GDM1 (cell line): ENCODE results near the gene NAP1L5.

ENCODE experiments used
- DNase-seq: peaks from one replicate; lab custom pipeline; 2025; lab: John Stamatoyannopoulos, UW

Gene NAP1L5

GRCh38 chr4:88697588-88698329, at the start of gene NAP1L5:
Gene NAP1L5, minus strand, starts transcription at chr4:88697829. Its CDS starts 75 bp downstream, at chr4:88697754.
- peak; percentile 62 for DNase-seq

- DNase-seq, result no peak
Observed at GRCh38 chr4:88747351-88747750, 49.7 kb upstream of the NAP1L5 start.

- DNase-seq, result no peak
Observed at GRCh38 chr4:88746206-88746605, 48.6 kb upstream of the NAP1L5 start.

- no peak for DNase-seq
Observed at GRCh38 chr4:88745581-88746163, 48.0 kb upstream of the NAP1L5 start.

- no peak for DNase-seq
Observed at GRCh38 chr4:88745175-88745574, 47.5 kb upstream of the NAP1L5 start.

GRCh38 chr4:88744609-88745008, 47.0 kb upstream of the NAP1L5 start:
- no peak for DNase-seq

GRCh38 chr4:88743696-88744095, 46.1 kb upstream of the NAP1L5 start:
- no peak for DNase-seq

- DNase-seq, result no peak
Observed at GRCh38 chr4:88742561-88742960, 44.9 kb upstream of the NAP1L5 start.

GRCh38 chr4:88738180-88738579, 40.6 kb upstream of the NAP1L5 start:
- no peak for DNase-seq

GRCh38 chr4:88737307-88737941, 39.8 kb upstream of the NAP1L5 start:
- DNase-seq, result no peak

- no peak for DNase-seq
Observed at GRCh38 chr4:88736264-88736663, 38.6 kb upstream of the NAP1L5 start.

GRCh38 chr4:88735564-88735963, 37.9 kb upstream of the NAP1L5 start:
- no peak for DNase-seq

GRCh38 chr4:88734403-88734949, 36.8 kb upstream of the NAP1L5 start:
- DNase-seq, result no peak

GRCh38 chr4:88732714-88733368, 35.2 kb upstream of the NAP1L5 start:
- no peak for DNase-seq

GRCh38 chr4:88731381-88731780, 33.8 kb upstream of the NAP1L5 start:
- no peak for DNase-seq

- no peak for DNase-seq
Observed at GRCh38 chr4:88730811-88731210, 33.2 kb upstream of the NAP1L5 start.

- no peak for DNase-seq
Observed at GRCh38 chr4:88729146-88729760, 31.6 kb upstream of the NAP1L5 start.

GRCh38 chr4:88728146-88728545, 30.5 kb upstream of the NAP1L5 start:
- DNase-seq, result no peak

GRCh38 chr4:88725986-88726385, 28.4 kb upstream of the NAP1L5 start:
- DNase-seq, result no peak

- no peak for DNase-seq
Observed at GRCh38 chr4:88725143-88725542, 27.5 kb upstream of the NAP1L5 start.

- DNase-seq, result no peak
Observed at GRCh38 chr4:88724406-88724805, 26.8 kb upstream of the NAP1L5 start.

GRCh38 chr4:88722828-88723227, 25.2 kb upstream of the NAP1L5 start:
- DNase-seq, result no peak
